CD8-positive, alpha-beta memory T cell (primary cell): Measurements from ENCODE around the gene NOP53. TPM values are rescaled to one million over a fixed set of nuclear protein-coding genes. Genes with fewer than 3 reads are reported as not detected.
A peak's percentile ranks its signal among the peaks of the same experiment; 100 is the strongest.
"Not testable (repeated sequence)": the region's sequence is repeated elsewhere in the genome, so short reads cannot be mapped to it uniquely, and the experiment has no call there.

ENCODE experiments used
- CTCF ChIA-PET: fragments of 350-600 bp; sonication (Branson Sonifier 250); formaldehyde crosslinking; loops from one replicate; lab custom pipeline; 2021; ENCODE audit warnings: antibody characterized with exemption; lab: Charles Lee
- POLR2A ChIA-PET: fragments of 350-600 bp; sonication (Branson Sonifier 250); formaldehyde crosslinking; loops from one replicate; lab custom pipeline; 2021; ENCODE audit warnings: antibody characterized with exemption; lab: Charles Lee
- DNase-seq, 5 donors: peaks; one replicate each; pipeline versions ENCODE4 v3.0.0 to v3.0.0-alpha.2; 2020 to 2022; ENCODE audit warnings: mixed read lengths in 1 of 5
- H3K27ac ChIP-seq: one replicate; pipeline ENCODE4 v1.7.0; 2013; ENCODE audit warnings: low read depth, mild to moderate bottlenecking, low read length, moderate library complexity
- H3K27me3 ChIP-seq: 2 replicates; pipeline ENCODE4 v1.7.0; 2013; ENCODE audit warnings: low read length, mild to moderate bottlenecking; ENCODE audit not compliant: insufficient read depth, poor library complexity, severe bottlenecking
- H3K36me3 ChIP-seq: 2 replicates; pipeline ENCODE4 v1.7.0; 2013; ENCODE audit warnings: mild to moderate bottlenecking, low read length, moderate library complexity; ENCODE audit not compliant: insufficient read depth
- H3K4me1 ChIP-seq: 2 replicates; pipeline ENCODE4 v1.7.0; 2013; ENCODE audit warnings: mild to moderate bottlenecking, low read length, moderate library complexity; ENCODE audit not compliant: insufficient read depth
- H3K4me3 ChIP-seq: 2 replicates; pipeline ENCODE4 v1.7.0; 2013; ENCODE audit warnings: mild to moderate bottlenecking, low read length
- H3K9me3 ChIP-seq: 2 replicates; pipeline ENCODE4 v1.7.0; 2013; ENCODE audit warnings: mild to moderate bottlenecking, low read length
- H3K27ac Mint-ChIP-seq, 8 donors: one replicate each; pipeline ENCODE4 v1.8.0; 2020 to 2021; ENCODE audit warnings: mixed read lengths in 8 of 8, mild to moderate bottlenecking in 6 of 8, inconsistent platforms in 3 of 8, moderate library complexity in 3 of 8
- H3K27me3 Mint-ChIP-seq, 2 donors: one replicate each; pipeline ENCODE4 v1.8.0; 2020 to 2021; ENCODE audit warnings: mixed read lengths in 2 of 2, mild to moderate bottlenecking in 1 of 2, moderate library complexity in 1 of 2
- H3K36me3 Mint-ChIP-seq, 3 donors: one replicate each; pipeline ENCODE4 v1.8.0; 2020 to 2021; ENCODE audit warnings: mixed read lengths in 3 of 3, inconsistent platforms in 1 of 3, mild to moderate bottlenecking in 1 of 3
- H3K4me1 Mint-ChIP-seq, 3 donors: one replicate each; pipeline ENCODE4 v1.8.0; 2020 to 2021; ENCODE audit warnings: mixed read lengths in 3 of 3, inconsistent platforms in 1 of 3, mild to moderate bottlenecking in 1 of 3
- H3K4me3 Mint-ChIP-seq, 7 donors: one replicate each; pipeline ENCODE4 v1.8.0; 2020 to 2021; ENCODE audit warnings: mixed read lengths in 7 of 7, mild to moderate bottlenecking in 6 of 7, moderate library complexity in 4 of 7, inconsistent platforms in 2 of 7
- H3K9me3 Mint-ChIP-seq, 5 donors: one replicate each; pipeline ENCODE4 v1.8.0; 2020 to 2022; ENCODE audit warnings: mixed read lengths in 5 of 5, mild to moderate bottlenecking in 3 of 5, moderate library complexity in 2 of 5, inconsistent platforms in 1 of 5
- polyA plus RNA-seq: library from polyadenylated mRNA; unstranded; fragments of 300-500 nt; fragmentation: Illumina TruSeq; gene quantifications from one replicate; pipeline ENCODE4 v1.2.3, GENCODE V29; 2021
- total RNA-seq, 2 experiments: library from RNA; stranded (reverse); gene quantifications; one replicate each; pipeline ENCODE4 v1.2.3, GENCODE V29; 2021

The NOP53 gene
- total and polyA plus RNA-seq, 3 experiments from 2014 or later: 196 to 243 (median 236) TPM

DNA sequence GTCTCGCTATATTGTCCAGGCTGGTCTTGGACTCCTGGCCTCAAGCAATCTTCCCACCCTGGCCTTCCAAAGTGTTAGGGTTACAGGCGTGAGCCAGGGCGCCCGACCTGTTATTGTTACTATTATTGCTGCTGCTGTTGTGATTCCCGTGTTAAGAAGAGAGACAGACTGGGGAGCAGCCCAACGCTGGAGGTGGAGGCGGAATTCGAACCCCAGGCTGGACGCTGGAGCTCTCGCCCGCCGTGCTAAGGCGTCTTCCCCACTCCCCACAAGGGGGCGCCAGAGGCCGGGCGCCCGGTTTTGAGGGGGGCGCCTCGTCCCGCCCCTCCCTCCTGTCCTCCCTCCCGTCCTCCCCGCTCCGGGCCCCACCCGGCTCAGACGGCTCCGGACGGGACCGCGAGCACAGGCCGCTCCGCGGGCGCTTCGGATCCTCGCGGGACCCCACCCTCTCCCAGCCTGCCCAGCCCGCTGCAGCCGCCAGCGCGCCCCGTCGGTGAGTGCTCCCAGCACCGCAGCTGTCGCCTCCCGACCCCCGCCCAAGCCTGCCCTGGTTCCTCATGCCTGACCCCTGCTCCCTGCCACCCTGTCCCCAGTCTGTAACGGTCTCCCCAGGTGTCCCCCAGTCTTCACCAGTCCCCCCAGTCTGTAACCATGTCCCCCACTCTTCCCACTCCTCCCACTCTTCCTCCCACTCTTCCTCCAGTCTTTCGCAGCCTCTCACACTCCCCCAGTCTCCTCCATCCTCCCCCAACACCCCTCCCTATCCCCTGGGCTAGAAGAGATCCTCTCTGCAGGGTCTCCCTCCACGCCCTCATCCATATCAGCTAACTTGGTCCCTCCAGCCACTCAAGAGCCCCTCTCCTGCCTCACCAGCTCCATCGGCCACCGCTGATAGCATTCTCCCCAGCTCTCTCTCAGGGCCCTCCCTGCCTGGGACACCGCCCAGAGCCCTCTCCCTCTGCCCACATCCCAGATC is 32.0 kb upstream of the NOP53 start, which contains the start of gene EHD2:
Gene EHD2 (plus strand): TSS at position 377 of the 976 bp plus-strand sequence. CDS start 3,191 bp downstream, outside the sequence.
- H3K36me3 ChIP-seq: no peaks in the 10 kb centered on the region
- peaks cover 8% of the 10 kb centered on the region for H3K27me3 ChIP-seq
- Mint-ChIP-seq H3K4me1 (peaks cover 0 to 4% (median 0%) of the 10 kb centered on the region in 3 donors), H3K4me3 (no peak within 1 kb of the TSS), H3K9me3 (peaks cover 4 to 7% (median 6%) of the 10 kb centered on the region in 5 donors), H3K27ac (peak within 1 kb of the TSS in 2 of 8 donors; percentile 12 to 21), H3K36me3 (peaks cover 0 to 15% (median 0%) of the 10 kb centered on the region in 3 donors), H3K27me3 (peaks cover 29 to 51% of the 10 kb centered on the region in 2 donors)
- no peaks in the 10 kb centered on the region for H3K4me1 ChIP-seq
- ChIA-PET POLR2A (no interaction called here), CTCF (interaction anchor here (0.7 to 2.1 kb wide), 12 partner anchors 9 to 282 kb away, joined by 3 to 8 read pairs (median 3); no protein-coding TSS in a partner anchor)
- no peak within 1 kb of the TSS for H3K4me3 ChIP-seq
- DNase-seq: peak in 2 of 5 donors; percentile 22 to 37
- H3K27ac ChIP-seq: peak within 1 kb of the TSS; percentile 70
- H3K9me3 ChIP-seq: no peaks in the 10 kb centered on the region

DNA sequence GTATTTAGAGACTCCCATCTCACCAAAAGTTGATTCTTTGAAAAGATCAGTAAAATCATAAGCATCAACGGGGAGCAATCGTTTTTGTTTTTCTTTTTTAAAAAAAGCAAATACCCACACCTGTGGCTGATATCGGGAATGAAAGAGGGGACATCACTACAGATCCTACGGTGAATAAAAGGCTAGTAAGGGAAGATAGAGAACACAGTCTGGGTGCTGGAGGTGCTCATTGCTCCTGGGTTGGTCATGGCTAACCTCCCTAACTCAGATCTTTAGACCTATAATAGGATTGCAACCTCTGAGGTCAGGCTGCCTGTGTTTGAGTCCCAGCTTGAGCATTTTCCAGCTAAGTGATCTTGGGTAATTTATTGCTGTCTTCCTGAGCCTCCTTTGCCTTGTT is 31.0 kb upstream of the NOP53 start:
- Histone ChIP-seq H3K4me1 (no peaks in the 10 kb centered on the region), H3K36me3 (no peaks in the 10 kb centered on the region), H3K9me3 (no peaks in the 10 kb centered on the region), H3K4me3 (no peak overlapping the region), H3K27me3 (peaks cover 8% of the 10 kb centered on the region), H3K27ac (peak overlapping the region; percentile 70)
- H3K4me3 Mint-ChIP-seq: no peak overlapping the region
- peaks cover 0 to 4% (median 0%) of the 10 kb centered on the region in 3 donors for H3K4me1 Mint-ChIP-seq
- peaks cover 24 to 49% of the 10 kb centered on the region in 2 donors for H3K27me3 Mint-ChIP-seq
- H3K9me3 Mint-ChIP-seq: peaks cover 4 to 7% (median 6%) of the 10 kb centered on the region in 5 donors
- no peak for DNase-seq
- ChIA-PET POLR2A (no interaction called here), CTCF (interaction anchor here (1.1 kb wide), 1 partner anchor 282 kb away, joined by 3 read pairs; no protein-coding TSS in a partner anchor)
- no peak overlapping the region for H3K27ac Mint-ChIP-seq
- peaks cover 0 to 15% (median 0%) of the 10 kb centered on the region in 3 donors for H3K36me3 Mint-ChIP-seq

DNA sequence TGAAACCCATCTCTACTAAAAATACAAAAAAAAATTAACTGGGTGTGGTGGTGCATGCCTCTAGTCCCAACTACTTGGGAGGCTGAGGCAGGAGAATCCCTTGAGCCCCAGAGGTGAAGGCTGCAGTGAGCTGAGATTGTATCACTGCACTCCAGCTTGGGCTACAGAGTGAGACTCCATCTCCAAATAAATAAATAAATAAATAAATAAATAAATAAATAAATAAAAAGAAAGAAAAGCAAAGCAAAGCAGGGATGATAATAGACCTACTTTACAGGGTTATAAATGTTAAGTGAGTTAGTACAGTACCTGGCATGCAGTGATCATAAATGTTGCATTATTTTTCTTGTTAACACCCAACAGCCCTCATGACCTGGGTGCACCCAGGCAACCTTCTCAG is 30.5 kb upstream of the NOP53 start:
- H3K27me3 Mint-ChIP-seq: peaks cover 25 to 51% of the 10 kb centered on the region in 2 donors
- H3K27me3 ChIP-seq, H3K9me3 Mint-ChIP-seq, POLR2A ChIA-PET, H3K4me1 Mint-ChIP-seq, H3K4me3 ChIP-seq, H3K9me3 ChIP-seq, DNase-seq, H3K4me1 ChIP-seq, H3K27ac ChIP-seq, H3K36me3 ChIP-seq, H3K27ac Mint-ChIP-seq, H3K4me3 Mint-ChIP-seq: not testable (repeated sequence)
- CTCF ChIA-PET: interaction anchor here (1.1 to 1.5 kb wide), 2 partner anchors 8 to 74 kb away, joined by 3 to 5 read pairs; no protein-coding TSS in a partner anchor
- H3K36me3 Mint-ChIP-seq: peaks cover 0 to 15% (median 0%) of the 10 kb centered on the region in 3 donors

DNA sequence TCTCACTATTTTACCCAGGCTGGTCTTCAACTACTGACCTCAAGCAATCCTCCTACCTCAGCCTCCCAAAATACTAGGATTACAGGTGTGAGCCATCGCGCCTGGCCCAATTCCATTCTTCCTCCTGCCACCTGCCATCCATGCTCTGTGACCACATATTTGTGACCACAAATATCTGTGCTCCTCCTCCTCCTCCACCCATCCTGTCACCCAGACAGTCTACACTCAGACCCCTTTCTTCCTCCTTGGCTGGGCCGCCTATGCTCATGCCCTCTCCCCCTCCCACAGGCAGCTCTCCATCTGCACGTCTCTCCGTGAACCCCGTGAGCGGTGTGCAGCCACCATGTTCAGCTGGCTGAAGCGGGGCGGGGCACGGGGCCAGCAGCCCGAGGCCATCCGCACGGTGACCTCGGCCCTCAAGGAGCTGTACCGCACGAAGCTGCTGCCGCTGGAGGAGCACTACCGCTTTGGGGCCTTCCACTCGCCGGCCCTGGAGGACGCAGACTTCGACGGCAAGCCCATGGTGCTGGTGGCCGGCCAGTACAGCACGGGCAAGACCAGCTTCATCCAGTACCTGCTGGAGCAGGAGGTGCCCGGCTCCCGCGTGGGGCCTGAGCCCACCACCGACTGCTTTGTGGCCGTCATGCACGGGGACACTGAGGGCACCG is 28.9 kb upstream of the NOP53 start:
- POLR2A ChIA-PET: no interaction called here
- H3K36me3 Mint-ChIP-seq: peaks cover 0 to 20% (median 0%) of the 10 kb centered on the region in 3 donors
- Histone ChIP-seq H3K4me3 (no peak overlapping the region), H3K4me1 (no peaks in the 10 kb centered on the region), H3K27ac (no peak overlapping the region), H3K27me3 (peaks cover 8% of the 10 kb centered on the region), H3K9me3 (no peaks in the 10 kb centered on the region), H3K36me3 (no peaks in the 10 kb centered on the region)
- H3K27ac Mint-ChIP-seq: no peak overlapping the region
- peaks cover 29 to 58% of the 10 kb centered on the region in 2 donors for H3K27me3 Mint-ChIP-seq
- CTCF ChIA-PET: interaction anchor here (1.5 kb wide), 1 partner anchor 10 kb away, joined by 5 read pairs; no protein-coding TSS in a partner anchor
- H3K4me3 Mint-ChIP-seq: no peak overlapping the region
- H3K9me3 Mint-ChIP-seq: peaks cover 4 to 7% (median 6%) of the 10 kb centered on the region in 5 donors
- DNase-seq: no peak
- H3K4me1 Mint-ChIP-seq: peaks cover 0 to 4% (median 0%) of the 10 kb centered on the region in 3 donors

DNA sequence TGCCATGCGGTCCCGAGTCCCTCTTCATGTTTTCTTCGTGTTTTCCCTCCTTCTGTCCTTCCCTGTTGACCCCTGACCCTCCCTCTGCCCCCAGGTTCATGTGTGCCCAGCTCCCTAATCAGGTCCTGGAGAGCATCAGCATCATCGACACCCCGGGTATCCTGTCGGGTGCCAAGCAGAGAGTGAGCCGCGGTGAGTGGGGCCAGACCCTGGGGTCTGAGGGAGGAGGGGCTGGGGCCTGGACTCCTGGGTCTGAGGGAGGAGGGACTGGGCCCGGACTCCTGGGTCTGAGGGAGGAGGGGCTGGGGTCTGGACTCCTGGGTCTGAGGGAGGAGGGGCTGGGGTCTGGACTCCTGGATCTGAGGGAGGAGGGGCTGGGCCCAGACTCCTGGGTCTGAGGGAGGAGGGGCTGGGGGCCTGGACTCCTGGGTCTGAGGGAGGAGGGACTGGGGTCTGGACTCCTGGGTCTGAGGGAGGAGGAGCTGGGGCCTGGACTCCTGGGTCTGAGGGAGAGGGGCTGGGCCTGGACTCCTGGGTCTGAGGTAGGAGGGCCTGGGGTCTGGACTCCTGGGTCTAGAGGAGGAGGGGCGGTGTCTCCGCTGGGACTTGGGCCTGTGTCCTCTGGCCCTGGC is 26.8 kb upstream of the NOP53 start:
- H3K27ac ChIP-seq, POLR2A ChIA-PET, H3K4me1 Mint-ChIP-seq, H3K9me3 Mint-ChIP-seq, H3K4me3 Mint-ChIP-seq, DNase-seq, CTCF ChIA-PET, H3K4me1 ChIP-seq, H3K27ac Mint-ChIP-seq, H3K9me3 ChIP-seq, H3K4me3 ChIP-seq, H3K27me3 ChIP-seq, H3K36me3 ChIP-seq: not testable (repeated sequence)
- peaks cover 20 to 50% of the 10 kb centered on the region in 2 donors for H3K27me3 Mint-ChIP-seq
- peaks cover 0 to 14% (median 0%) of the 10 kb centered on the region in 3 donors for H3K36me3 Mint-ChIP-seq

DNA sequence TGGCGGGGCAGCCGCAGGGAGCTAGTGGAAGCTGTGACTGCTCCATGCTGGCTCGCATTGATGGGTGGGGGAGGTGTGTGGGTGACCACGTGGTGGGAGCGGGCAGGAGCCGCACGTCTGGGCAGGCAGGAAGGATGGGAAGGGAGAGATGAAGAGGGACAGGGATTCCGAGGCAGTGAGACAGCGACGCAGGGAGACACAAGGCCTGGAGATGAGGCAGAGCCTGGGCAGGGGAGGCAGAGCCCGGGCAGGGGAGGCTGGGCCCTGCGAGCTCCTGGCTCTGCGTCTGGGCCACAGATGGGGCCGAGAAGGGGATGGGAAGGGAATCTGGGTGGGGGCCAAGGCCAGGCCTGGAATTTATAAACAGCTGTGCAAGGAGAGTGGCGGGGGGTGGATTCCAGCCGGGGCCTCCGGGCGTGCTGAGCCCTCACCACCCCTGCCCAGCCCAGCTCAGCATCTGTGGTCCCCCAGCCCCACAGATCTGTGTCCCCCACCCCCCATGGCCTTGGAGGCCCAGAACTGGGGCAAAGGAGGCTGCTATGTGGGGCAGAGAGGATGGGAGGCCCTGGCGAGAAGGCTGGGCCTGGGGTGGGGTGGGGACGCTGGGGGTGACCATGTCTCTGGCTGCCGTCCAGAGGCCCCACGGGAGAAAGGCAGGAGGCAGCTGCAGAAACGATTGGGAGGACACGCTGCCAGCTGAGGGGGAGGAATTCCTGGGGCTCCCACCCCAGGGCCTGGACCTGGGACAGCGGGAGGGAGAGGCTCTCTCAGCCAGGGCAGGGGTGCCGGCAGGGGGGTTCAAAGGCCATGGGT is 26.1 kb upstream of the NOP53 start:
- CTCF ChIA-PET: no interaction called here
- DNase-seq: no peak

More for the DNA sequence above, 26.1 kb upstream of the NOP53 start:
- peaks cover 4% of the 10 kb centered on the region for H3K27me3 ChIP-seq
- no peak overlapping the region for H3K4me3 Mint-ChIP-seq
- peaks cover 0 to 9% (median 0%) of the 10 kb centered on the region in 3 donors for H3K36me3 Mint-ChIP-seq
- no peaks in the 10 kb centered on the region for H3K9me3 ChIP-seq
- no peak overlapping the region for H3K27ac Mint-ChIP-seq
- H3K27me3 Mint-ChIP-seq: peaks cover 18 to 44% of the 10 kb centered on the region in 2 donors
- no peak overlapping the region for H3K27ac ChIP-seq
- no peaks in the 10 kb centered on the region for H3K4me1 Mint-ChIP-seq
- peaks cover under 1 to 6% (median 3%) of the 10 kb centered on the region in 5 donors for H3K9me3 Mint-ChIP-seq
- H3K4me3 ChIP-seq: no peak overlapping the region
- H3K36me3 ChIP-seq: no peaks in the 10 kb centered on the region
- POLR2A ChIA-PET: no interaction called here
- H3K4me1 ChIP-seq: no peaks in the 10 kb centered on the region
